TTC549 (cell line): ENCODE data around the gene GFRA1.

Experiments
- FAIRE-seq: peaks from 2 replicates; lab custom pipeline; 2012; peaks lifted over from hg19 to GRCh38; lab: Jason Lieb, UNC

The GFRA1 gene

GRCh38 chr10:116024271-116024878 is 248.6 kb downstream of the GFRA1 start:
- FAIRE-seq = no peak

GRCh38 chr10:116017405-116017804 is 255.6 kb downstream of the GFRA1 start:
- FAIRE-seq = no peak

- FAIRE-seq = no peak
These were observed 257.2 kb downstream of the GFRA1 start for GRCh38 chr10:116015583-116016333.

- no peak for FAIRE-seq
These were observed 258.0 kb downstream of the GFRA1 start for GRCh38 chr10:116014871-116015582.

- no peak for FAIRE-seq
These were observed 258.7 kb downstream of the GFRA1 start for GRCh38 chr10:116014326-116014725.

- no peak for FAIRE-seq
These were observed 261.1 kb downstream of the GFRA1 start for GRCh38 chr10:116011929-116012328.

- FAIRE-seq = no peak
These were observed 265.6 kb downstream of the GFRA1 start for GRCh38 chr10:116007256-116007891.
